Measurements from ENCODE around the gene TECPR1. TPM values are rescaled to one million over a fixed set of nuclear protein-coding genes. Genes with fewer than 3 reads are reported as not detected.

The TECPR1 gene
- total and polyA plus RNA-seq, 2 experiments from 2014 or later, result 19.2 to 24.4 TPM

DNA sequence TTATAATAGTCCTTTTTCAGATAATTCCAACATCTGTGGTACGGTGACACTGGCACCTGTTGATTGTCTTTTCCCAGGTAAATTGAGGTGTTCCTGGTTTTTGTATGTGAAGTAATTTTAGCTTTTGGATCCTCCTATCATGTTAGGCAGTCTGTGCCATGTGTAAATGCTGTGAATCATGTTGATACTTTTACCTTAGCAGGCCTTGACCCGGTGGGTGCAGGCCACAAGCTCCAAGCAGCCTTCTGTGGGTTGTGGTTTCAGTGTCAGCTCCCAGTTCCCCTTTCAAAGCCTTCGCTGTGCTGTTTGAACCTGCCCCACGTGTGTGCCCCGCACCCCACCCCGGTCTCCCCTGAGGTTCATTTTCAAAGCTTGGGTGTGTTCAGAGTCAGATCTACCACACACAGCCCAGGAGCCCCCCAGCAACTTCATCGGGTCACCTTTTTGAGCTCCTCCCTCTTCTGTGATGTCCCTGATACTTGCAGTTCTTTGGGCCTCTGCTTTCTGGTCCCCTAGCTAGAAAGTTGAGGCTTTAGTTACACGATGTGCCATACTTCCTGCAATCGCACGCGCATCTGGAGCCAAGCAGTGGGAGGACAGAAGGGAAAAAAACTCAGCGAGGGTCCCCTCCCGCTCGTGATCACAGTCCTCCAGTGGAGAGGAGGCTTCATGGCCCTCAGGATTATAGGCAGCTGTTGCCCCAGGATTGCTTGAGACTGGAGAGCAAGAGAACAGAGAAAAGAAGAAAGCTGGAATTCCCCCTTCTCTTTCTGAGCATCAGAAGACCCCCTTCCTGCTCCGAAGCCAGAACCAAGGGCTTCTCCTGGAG, 49.5 kb downstream of the TECPR1 start:
- TF ChIP-seq CTCF (IDR thresholded peaks at IDR 0.05; ENCODE audit: low read depth, low read length), result no peak
- Histone ChIP-seq H3K4me1 (ENCODE audit: low read depth) (no peaks in the 10 kb centered on the region), H3K9me3 (ENCODE audit: low read depth) (no peaks in the 10 kb centered on the region), H3K4me3 (no peak overlapping the region), H3K36me3 (peaks cover 11% of the 10 kb centered on the region), H3K27ac (no peak overlapping the region), H3K27me3 (no peaks in the 10 kb centered on the region)
- no peak for DNase-seq (ENCODE audit: low read depth in 1 of 2, low spot score in 1 of 2)

- Histone ChIP-seq H3K4me3 (no peak overlapping the region), H3K9me3 (ENCODE audit: low read depth) (no peaks in the 10 kb centered on the region), H3K4me1 (ENCODE audit: low read depth) (no peaks in the 10 kb centered on the region), H3K27me3 (no peaks in the 10 kb centered on the region), H3K27ac (no peak overlapping the region), H3K36me3 (no peaks in the 10 kb centered on the region)
- no peak for TF ChIP-seq CTCF (IDR thresholded peaks at IDR 0.05; ENCODE audit: low read depth, low read length)
- DNase-seq (ENCODE audit: low read depth in 1 of 2, low spot score in 1 of 2), result no peak
Observed at GRCh38 chr7:98200364-98200763, 51.7 kb downstream of the TECPR1 start.

DNA sequence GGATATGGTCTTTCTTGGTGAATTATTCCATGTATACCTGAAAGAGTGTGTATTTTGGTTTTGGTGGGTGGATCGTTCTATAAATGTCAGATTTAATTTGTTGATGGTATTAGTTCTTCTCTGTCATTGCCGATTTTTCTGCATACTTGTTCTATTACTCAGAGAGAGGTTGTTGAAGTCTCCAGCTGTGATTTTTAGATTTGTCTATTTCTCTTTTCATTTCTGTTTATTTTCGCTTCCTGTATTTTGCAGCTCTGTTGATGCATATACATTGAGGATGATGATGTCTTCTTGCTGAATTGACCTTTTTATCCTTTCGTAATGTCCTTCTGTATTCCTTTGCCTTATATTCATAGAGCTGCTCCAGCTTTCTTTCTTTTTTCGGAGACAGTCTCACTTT, 52.9 kb downstream of the TECPR1 start:
- Histone ChIP-seq H3K27ac (no peak overlapping the region), H3K9me3 (ENCODE audit: low read depth) (no peaks in the 10 kb centered on the region), H3K4me1 (ENCODE audit: low read depth) (no peaks in the 10 kb centered on the region), H3K36me3 (peaks cover 10% of the 10 kb centered on the region), H3K4me3 (no peak overlapping the region), H3K27me3 (no peaks in the 10 kb centered on the region)
- TF ChIP-seq CTCF (IDR thresholded peaks at IDR 0.05; ENCODE audit: low read depth, low read length), result no peak
- no peak for DNase-seq (ENCODE audit: low read depth in 1 of 2, low spot score in 1 of 2)

GRCh38 chr7:98196706-98197605, 55.1 kb downstream of the TECPR1 start:
- no peak for DNase-seq (ENCODE audit: low read depth in 1 of 2, low spot score in 1 of 2)
- H3K9me3 ChIP-seq (ENCODE audit: low read depth), result no peaks in the 10 kb centered on the region
- TF ChIP-seq CTCF (IDR thresholded peaks at IDR 0.05; ENCODE audit: low read depth, low read length), result no peak
- H3K27me3 ChIP-seq, result no peaks in the 10 kb centered on the region
- no peaks in the 10 kb centered on the region for H3K4me1 ChIP-seq (ENCODE audit: low read depth)
- H3K4me3 ChIP-seq, result no peak overlapping the region
- peaks cover 28% of the 10 kb centered on the region for H3K36me3 ChIP-seq
- no peak overlapping the region for H3K27ac ChIP-seq

GRCh38 chr7:98194672-98195457, 57.2 kb downstream of the TECPR1 start:
- Histone ChIP-seq H3K27me3 (no peaks in the 10 kb centered on the region), H3K4me1 (ENCODE audit: low read depth) (no peaks in the 10 kb centered on the region), H3K9me3 (ENCODE audit: low read depth) (no peaks in the 10 kb centered on the region), H3K36me3 (peaks cover 28% of the 10 kb centered on the region), H3K27ac (no peak overlapping the region), H3K4me3 (no peak overlapping the region)
- DNase-seq (ENCODE audit: low read depth in 1 of 2, low spot score in 1 of 2), result no peak
- no peak for TF ChIP-seq CTCF (IDR thresholded peaks at IDR 0.05; ENCODE audit: low read depth, low read length)
